WTC11 (cell line): ENCODE data around the gene ACMSD. TPM values are rescaled to one million over a fixed set of nuclear protein-coding genes. Genes with fewer than 3 reads are reported as not detected.

Source experiments
- ATAC-seq: fragments of 200-7000 bp; cut with Tn5 transposase; 2 replicates; pipeline ENCODE4 v1.10.0; 2021; ENCODE audit warnings: mild to moderate bottlenecking, moderate library complexity
- CTCF ChIA-PET: fragments of 300-600 bp; sonication (Branson Sonifier 250); formaldehyde crosslinking; loops from one replicate; lab custom pipeline; 2021; ENCODE audit warnings: antibody characterized with exemption; lab: Charles Lee
- POLR2A ChIA-PET: fragments of 350-600 bp; sonication (Branson Sonifier 250); formaldehyde crosslinking; loops from one replicate; lab custom pipeline; 2021; ENCODE audit warnings: antibody characterized with exemption; lab: Charles Lee
- DNase-seq: peaks from one replicate; pipeline ENCODE4 v3.0.0; 2021; ENCODE audit warnings: low spot score
- H3K27ac Mint-ChIP-seq: 2 replicates; pipeline ENCODE4 v1.8.0; 2021; ENCODE audit warnings: mixed read lengths
- H3K27me3 Mint-ChIP-seq: 2 replicates; pipeline ENCODE4 v1.8.0; 2021; ENCODE audit warnings: low read depth, mild to moderate bottlenecking, moderate library complexity, mixed read lengths
- H3K36me3 Mint-ChIP-seq: 2 replicates; pipeline ENCODE4 v1.8.0; 2021; ENCODE audit warnings: mixed read lengths
- H3K4me1 Mint-ChIP-seq: 2 replicates; pipeline ENCODE4 v1.8.0; 2022; ENCODE audit warnings: mixed read lengths
- H3K4me3 Mint-ChIP-seq: 2 replicates; pipeline ENCODE4 v1.8.0; 2021; ENCODE audit warnings: mild to moderate bottlenecking, moderate library complexity, mixed read lengths
- H3K9me3 Mint-ChIP-seq: 2 replicates; pipeline ENCODE4 v1.8.0; 2021; ENCODE audit warnings: mixed read lengths
- ARID4B ChIP-seq: sonication (generic); formaldehyde crosslinking; IDR thresholded peaks from 2 replicates; pipeline ENCODE4 v1.8.0; 2023; ENCODE audit warnings: missing genetic modification reagents, mild to moderate bottlenecking, borderline replicate concordance
- ATF3 ChIP-seq: sonication (generic); formaldehyde crosslinking; conservative IDR thresholded peaks from 2 replicates; pipeline ENCODE4 v1.8.1; 2022; ENCODE audit warnings: mild to moderate bottlenecking, missing genetic modification reagents
- CREM ChIP-seq: sonication (generic); formaldehyde crosslinking; IDR thresholded peaks from 2 replicates; pipeline ENCODE4 v1.8.1; 2022; ENCODE audit warnings: mild to moderate bottlenecking, missing genetic modification reagents, moderate library complexity
- ELF4 ChIP-seq: sonication (generic); formaldehyde crosslinking; IDR thresholded peaks from 2 replicates; pipeline ENCODE4 v1.8.1; 2022; ENCODE audit warnings: low read depth, mild to moderate bottlenecking, moderate library complexity, missing genetic modification reagents
- ESRRA ChIP-seq: sonication (generic); formaldehyde crosslinking; IDR thresholded peaks from 2 replicates; pipeline ENCODE4 v1.8.1; 2022; ENCODE audit warnings: mild to moderate bottlenecking, missing genetic modification reagents, borderline replicate concordance
- MAX ChIP-seq: sonication (generic); formaldehyde crosslinking; IDR thresholded peaks from 2 replicates; pipeline ENCODE4 v1.8.0; 2022; ENCODE audit warnings: mild to moderate bottlenecking, missing genetic modification reagents
- OVOL2 ChIP-seq: fragments of 250-450 bp; sonication (Bioruptor Pico); IDR thresholded peaks from 2 replicates; pipeline ENCODE4 v1.9.0; 2021; ENCODE audit warnings: mild to moderate bottlenecking, borderline replicate concordance
- PRDM15 ChIP-seq: sonication (generic); formaldehyde crosslinking; IDR thresholded peaks from 2 replicates; pipeline ENCODE4 v1.8.0; 2022; ENCODE audit warnings: missing genetic modification reagents
- SOX15 ChIP-seq: fragments of 250-450 bp; sonication (Bioruptor Pico); IDR thresholded peaks from 2 replicates; pipeline ENCODE4 v1.9.0; 2021; ENCODE audit warnings: mild to moderate bottlenecking
- TCF7 ChIP-seq: sonication (generic); formaldehyde crosslinking; IDR thresholded peaks from 2 replicates; pipeline ENCODE4 v1.8.0; 2022; ENCODE audit warnings: mild to moderate bottlenecking, low read depth, missing genetic modification reagents, moderate library complexity
- USF1 ChIP-seq: sonication (generic); formaldehyde crosslinking; IDR thresholded peaks from 2 replicates; pipeline ENCODE4 v1.8.0; 2022; ENCODE audit warnings: mild to moderate bottlenecking, missing genetic modification reagents
- ZNF232 ChIP-seq: sonication (generic); formaldehyde crosslinking; IDR thresholded peaks from 2 replicates; pipeline ENCODE4 v1.8.0; 2022; ENCODE audit warnings: mild to moderate bottlenecking, missing genetic modification reagents
- ZNF532 ChIP-seq: fragments of 250-450 bp; sonication (Bioruptor Pico); IDR thresholded peaks from 2 replicates; pipeline ENCODE4 v1.9.0; 2021; ENCODE audit warnings: mild to moderate bottlenecking, borderline replicate concordance
- total RNA-seq: library from RNA; stranded (reverse); gene quantifications from 3 replicates; pipeline ENCODE4 v1.2.3, GENCODE V29; 2021

Gene ACMSD
- total RNA-seq, 1 experiment from 2014 or later: not detected

GRCh38 chr2:134917888-134918525 lies 79.6 kb downstream of the ACMSD start (continued):
- TF ChIP-seq ARID4B (CRISPR knock-in tag) (0 out of 2 replicates have a peak, but pooled peaks have one; percentile 59), ESRRA (CRISPR knock-in tag) (no peak), USF1 (CRISPR knock-in tag) (no peak), TCF7 (CRISPR knock-in tag) (no peak), MAX (CRISPR knock-in tag) (peak; percentile 12; the same call in 1 of the 2 replicates)
- TF ChIP-seq, all 79 proteins: peak for 6

GRCh38 chr2:134918526-134919340 lies 80.3 kb downstream of the ACMSD start, which contains the start of gene CCNT2:
TSS of gene CCNT2 (plus strand) at chr2:134918822. CDS start at chr2:134918855, 33 bp downstream.
- Mint-ChIP-seq H3K36me3 (peaks cover 16% of the 10 kb centered on the region), H3K27me3 (no peaks in the 10 kb centered on the region), H3K4me3 (peak within 1 kb of the TSS; percentile 99), H3K27ac (peak within 1 kb of the TSS; percentile 100), H3K9me3 (peaks cover 11% of the 10 kb centered on the region), H3K4me1 (peaks cover 32% of the 10 kb centered on the region)
- DNase-seq (peak; percentile 98), ATAC-seq (peak; percentile 95)
- ChIA-PET CTCF (interaction anchor here (0.6 to 1.7 kb wide), 3 partner anchors 70 to 468 kb away, joined by 3 to 9 read pairs (median 4); no protein-coding TSS in a partner anchor), POLR2A (interaction anchor here (0.5 to 1.0 kb wide), 2 partner anchors 58 to 212 kb away, joined by 3 read pairs; no protein-coding TSS in a partner anchor)
- TF ChIP-seq ARID4B (CRISPR knock-in tag): 0 out of 2 replicates have a peak, but pooled peaks have one; percentile 46
- TF ChIP-seq ELF4 (CRISPR knock-in tag): no peak
- TF ChIP-seq ZNF532: no peak
- peak; percentile 91; the same call in 1 of the 2 replicates for TF ChIP-seq CREM (CRISPR knock-in tag)
- TF ChIP-seq OVOL2 (CRISPR knock-in tag): no peak
- TF ChIP-seq SOX15 (CRISPR knock-in tag): no peak
- TF ChIP-seq ATF3 (CRISPR knock-in tag): no peak
- no peak for TF ChIP-seq ZNF232 (CRISPR knock-in tag)
- TF ChIP-seq PRDM15 (CRISPR knock-in tag): no peak
